HG03025 (cell line): ENCODE data around the gene ALLC.
"Not testable (repeated sequence)": the region's sequence is repeated elsewhere in the genome, so short reads cannot be mapped to it uniquely, and the experiment has no call there.

Experiments used
- ATAC-seq: cut with Tn5 transposase; IDR thresholded peaks from one replicate; pipeline ENCODE4 v1.9.1; 2021; ENCODE audit warnings: mild to moderate bottlenecking, moderate library complexity; ENCODE audit not compliant: unreplicated experiment, low FRiP score

ALLC gene

DNA sequence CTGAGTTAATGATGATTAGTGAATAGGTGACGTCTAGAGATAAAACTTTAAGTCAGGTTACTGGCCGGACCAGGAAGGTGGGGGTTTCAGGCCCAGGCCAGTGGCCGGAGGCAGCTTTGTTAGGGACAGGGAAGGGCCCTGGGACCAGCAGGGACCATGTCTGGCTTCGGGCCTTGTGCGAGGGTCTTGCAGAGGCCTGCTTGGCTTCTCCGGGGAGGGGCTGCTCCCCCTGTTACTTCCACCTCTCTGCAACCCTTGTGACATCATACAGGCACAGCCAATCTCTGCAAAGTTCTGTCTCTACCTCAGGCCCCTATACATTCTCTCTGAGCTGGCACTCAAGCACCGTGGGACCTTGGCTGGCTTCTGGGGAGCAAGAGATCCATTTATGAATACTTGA lies at the start of gene ALLC:
Gene ALLC, plus strand, starts transcription at position 320 of the 400 bp plus-strand sequence. CDS start 12,958 bp downstream, outside the sequence.
- ATAC-seq = no peak

GRCh38 chr2:3608373-3609278 lies 49.4 kb upstream of the ALLC start:
- ATAC-seq = no peak

- ATAC-seq = not testable (repeated sequence)
These were observed 48.7 kb upstream of the ALLC start for GRCh38 chr2:3609279-3609673.

- no peak for ATAC-seq
These were observed 47.6 kb upstream of the ALLC start for GRCh38 chr2:3610415-3610814.

DNA sequence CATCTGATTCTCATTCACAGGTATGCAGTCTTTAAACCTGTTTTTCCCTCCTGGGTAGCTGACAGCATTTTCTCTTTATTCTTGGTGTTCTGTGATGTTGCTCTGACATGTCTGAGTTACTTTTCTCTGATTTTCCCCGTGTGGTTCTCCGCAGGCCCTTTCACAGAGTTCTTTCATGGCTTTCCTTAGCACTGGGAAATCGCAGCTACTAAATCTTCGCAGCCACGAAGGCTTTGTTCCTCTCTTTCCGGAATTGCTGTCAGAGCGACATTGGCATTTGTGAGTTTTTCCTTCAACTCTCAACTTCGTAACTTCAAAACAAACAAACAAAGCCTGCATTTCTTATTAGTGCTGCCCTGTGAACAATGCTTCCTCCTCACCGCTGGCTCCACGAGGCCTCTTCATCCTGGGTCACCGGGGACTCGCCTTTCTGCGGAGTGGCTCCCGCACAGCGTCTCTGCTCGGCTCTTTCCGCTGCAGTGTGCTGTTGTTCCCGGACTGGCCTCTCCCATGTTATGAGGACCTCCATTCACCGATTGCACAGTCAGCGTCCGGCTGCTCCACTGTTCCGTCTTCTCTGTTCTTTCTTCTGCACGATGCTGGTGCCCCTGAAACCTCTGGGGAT lies 47.0 kb upstream of the ALLC start:
- ATAC-seq = no peak

DNA sequence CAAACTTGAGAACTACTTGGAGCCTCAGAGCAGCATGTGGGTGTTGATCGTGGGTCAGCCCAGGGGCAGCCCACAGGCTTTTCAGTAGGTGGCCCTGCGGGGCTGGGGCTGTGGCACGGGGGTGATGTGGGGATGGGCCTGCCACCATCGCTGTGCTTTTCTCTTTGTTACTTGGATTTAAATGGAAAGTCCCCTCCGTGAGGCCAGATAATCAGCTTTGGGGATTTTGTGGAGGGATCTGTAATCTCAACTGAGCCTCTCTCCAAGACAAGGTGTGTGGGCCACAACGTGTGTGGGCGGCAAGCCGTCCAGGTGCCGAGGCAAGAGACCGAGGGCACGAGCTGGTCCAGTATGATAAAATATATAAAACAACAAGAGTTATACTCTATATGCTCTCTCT lies 46.4 kb upstream of the ALLC start:
- ATAC-seq = no peak

DNA sequence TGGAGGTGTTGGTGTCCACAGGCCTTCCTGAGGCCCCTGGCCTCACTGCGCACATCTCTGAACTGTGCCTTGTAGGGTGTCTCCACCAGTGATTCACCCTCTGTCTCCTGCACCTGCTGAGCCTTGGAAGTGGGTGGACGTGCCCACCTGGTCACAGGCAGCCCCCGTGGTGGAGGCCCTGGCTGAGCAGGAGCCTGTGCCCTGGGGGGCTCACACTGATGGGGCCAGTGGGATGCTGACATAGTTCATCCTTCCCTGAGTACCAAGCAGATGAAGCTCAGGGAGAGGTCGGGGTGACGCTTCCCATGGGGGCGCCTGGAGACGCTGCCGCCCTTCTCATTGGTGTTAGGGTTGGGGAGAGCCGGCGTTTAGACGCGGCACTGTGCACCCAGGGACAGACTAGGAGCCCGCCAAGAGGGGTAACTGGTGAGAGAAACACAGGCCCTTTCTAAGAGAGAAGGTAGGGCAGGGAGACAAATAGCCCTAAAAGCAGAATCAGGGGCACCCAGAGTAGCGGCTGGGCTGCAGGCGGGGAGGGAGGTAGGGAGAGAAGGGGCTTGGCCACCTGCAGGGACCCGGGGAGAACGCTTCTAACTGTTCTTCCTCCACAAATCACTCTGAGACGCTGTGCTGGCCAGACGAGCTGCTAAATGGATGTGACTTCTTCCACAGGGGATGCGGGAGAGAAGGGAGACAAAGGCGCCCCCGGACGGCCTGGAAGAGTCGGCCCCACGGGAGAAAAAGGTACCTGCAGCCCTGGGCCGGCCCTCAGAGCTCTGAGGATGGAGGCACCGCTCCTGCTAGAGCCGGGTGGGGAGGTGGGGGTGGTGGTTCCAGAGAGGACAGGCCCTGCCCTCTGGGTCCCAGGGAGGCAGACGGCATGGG lies 45.1 kb upstream of the ALLC start:
- ATAC-seq = no peak

- no peak for ATAC-seq
These were observed 44.5 kb upstream of the ALLC start for GRCh38 chr2:3613524-3613905.

- ATAC-seq = not testable (repeated sequence)
These were observed 43.3 kb upstream of the ALLC start for GRCh38 chr2:3614743-3615142.

DNA sequence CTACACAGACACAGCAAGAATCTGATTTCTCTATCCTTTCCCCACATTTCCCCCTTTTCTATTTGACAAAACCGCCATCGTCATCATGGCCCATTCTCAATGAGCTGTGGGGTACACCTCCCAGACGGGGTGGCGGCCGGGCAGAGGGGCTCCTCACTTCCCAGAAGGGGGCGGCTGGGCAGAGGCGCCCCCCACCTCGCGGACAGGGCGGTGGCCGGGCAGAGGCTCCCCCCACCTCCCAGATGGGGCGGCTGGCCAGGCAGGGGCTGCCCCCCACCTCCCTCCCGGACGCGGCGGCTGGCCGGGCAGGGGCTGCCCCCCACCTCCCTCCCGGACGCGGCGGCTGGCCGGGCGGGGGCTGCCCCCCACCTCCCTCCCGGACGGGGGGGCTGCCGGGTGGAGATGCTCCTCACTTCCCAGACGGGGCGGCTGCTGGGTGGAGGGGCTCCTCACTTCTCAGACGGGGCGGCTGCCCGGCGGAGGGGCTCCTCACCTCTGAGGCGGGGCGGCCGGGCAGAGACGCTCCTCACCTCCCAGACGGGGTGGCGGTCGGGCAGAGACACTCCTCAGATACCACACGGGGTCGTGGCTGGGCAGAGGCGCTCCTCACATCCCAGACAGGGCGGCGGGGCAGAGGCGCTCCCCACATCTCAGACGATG lies 42.3 kb upstream of the ALLC start:
- not testable (repeated sequence) for ATAC-seq

- ATAC-seq = not testable (repeated sequence)
These were observed 41.4 kb upstream of the ALLC start for GRCh38 chr2:3616435-3617197.

- no peak for ATAC-seq
These were observed 40.7 kb upstream of the ALLC start for GRCh38 chr2:3617198-3617890.

DNA sequence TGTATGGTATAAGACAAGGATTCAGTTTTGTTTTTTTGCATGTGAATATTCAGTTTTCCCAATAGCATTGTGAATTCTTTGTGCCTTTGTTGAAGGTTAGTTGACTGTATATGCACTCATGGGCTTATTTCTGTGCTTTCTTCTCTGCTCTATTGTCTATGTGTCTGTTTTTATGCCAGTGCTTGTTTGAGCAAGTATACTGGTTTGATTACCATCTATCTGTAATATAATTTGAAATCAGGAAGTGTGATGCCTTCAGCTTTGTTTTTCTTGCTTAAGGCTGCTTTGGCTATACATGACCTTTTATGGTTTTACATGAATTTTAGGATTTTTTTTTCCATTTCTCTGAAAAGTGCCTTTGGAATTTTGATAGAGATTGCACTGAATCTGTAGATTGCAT lies 39.6 kb upstream of the ALLC start:
- ATAC-seq = no peak

GRCh38 chr2:3619033-3619432 lies 39.0 kb upstream of the ALLC start:
- ATAC-seq = no peak

DNA sequence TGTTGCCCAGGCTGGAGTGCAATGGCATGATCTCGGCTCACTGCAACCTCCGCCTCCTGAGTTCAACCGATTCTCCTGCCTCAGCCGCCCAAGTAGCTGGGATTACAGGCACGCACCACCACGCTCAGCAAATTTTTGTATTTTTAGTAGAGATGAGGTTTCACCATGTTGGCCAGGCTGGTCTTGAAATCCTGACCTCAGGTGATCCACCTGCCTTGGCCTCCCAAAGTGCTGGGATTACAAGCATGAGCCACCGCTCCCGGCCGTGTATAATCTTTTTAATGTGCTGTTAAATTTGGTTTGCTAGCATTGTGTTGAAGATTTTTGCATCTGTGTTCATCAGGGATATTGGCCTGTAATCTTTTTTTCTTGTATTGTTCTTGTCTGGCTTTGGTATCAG lies 38.3 kb upstream of the ALLC start:
- ATAC-seq = not testable (repeated sequence)

DNA sequence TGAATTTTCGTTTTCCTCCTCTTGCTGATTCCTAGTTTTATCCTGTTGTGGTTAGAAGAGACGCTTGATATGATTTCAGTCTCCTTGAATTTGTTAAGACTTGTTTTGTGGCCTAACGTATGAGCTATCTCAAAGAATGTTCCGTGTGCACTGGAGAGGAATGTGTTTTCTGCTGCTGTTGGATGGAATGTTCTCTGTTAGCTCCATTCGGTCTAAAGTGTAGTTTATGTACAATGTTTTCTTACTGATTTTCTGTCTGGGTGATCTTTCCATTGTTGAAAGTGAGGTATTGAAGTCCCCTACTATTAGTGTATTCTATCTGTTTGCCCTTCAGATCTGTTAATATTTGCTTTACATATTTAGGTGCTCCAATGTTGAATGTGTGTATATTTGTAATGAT lies 37.2 kb upstream of the ALLC start:
- no peak for ATAC-seq

GRCh38 chr2:3622967-3623366 lies 35.0 kb upstream of the ALLC start:
- ATAC-seq = no peak

DNA sequence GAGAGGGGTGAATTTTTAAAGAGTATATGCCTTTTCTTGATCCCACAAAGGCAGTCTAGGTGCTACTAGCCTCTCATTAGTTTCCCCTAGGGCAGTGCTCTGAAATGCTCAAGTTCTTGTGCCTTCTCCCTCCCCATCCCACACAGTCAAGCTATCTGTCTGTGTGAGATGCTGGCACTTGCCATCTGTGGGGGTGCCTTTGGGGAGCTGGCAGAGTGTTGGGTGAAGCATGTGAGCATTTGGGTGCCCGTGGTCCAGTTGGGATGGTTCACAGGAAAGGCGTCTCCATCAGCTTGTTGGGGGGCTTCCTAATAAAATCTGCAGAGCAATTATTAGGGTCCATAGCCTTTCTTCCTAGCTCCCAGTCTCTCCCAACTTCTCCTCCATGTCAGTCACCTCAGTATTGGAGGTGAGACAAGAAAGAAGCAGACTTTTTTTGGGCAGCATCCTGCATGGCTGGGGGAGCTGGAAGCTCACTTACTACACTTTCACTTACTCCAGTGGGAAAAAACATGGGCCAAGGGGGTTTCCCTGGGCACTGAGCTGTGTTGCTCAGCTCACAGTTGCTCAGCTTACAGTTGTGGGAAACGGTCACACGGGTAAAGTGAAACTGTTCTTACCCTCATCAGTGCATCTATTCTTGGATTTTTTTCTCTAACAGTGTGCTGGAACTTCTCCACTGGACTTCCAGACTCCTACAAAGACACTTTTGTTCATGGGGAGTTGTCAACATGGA lies 33.8 kb upstream of the ALLC start:
- ATAC-seq = no peak
